CD4-positive, alpha-beta T cell treated with Interleukin-12 subunit alpha and Interleukin-12 subunit beta, for 1 hour (primary cell): ENCODE data around the gene LMLN.
"Not testable (repeated sequence)": the region's sequence is repeated elsewhere in the genome, so short reads cannot be mapped to it uniquely, and the experiment has no call there.

ENCODE experiments used
- DNase-seq: peaks from one replicate; pipeline ENCODE4 v3.0.0-alpha.2; 2020

LMLN gene, protein sequence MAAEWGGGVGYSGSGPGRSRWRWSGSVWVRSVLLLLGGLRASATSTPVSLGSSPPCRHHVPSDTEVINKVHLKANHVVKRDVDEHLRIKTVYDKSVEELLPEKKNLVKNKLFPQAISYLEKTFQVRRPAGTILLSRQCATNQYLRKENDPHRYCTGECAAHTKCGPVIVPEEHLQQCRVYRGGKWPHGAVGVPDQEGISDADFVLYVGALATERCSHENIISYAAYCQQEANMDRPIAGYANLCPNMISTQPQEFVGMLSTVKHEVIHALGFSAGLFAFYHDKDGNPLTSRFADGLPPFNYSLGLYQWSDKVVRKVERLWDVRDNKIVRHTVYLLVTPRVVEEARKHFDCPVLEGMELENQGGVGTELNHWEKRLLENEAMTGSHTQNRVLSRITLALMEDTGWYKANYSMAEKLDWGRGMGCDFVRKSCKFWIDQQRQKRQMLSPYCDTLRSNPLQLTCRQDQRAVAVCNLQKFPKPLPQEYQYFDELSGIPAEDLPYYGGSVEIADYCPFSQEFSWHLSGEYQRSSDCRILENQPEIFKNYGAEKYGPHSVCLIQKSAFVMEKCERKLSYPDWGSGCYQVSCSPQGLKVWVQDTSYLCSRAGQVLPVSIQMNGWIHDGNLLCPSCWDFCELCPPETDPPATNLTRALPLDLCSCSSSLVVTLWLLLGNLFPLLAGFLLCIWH

DNA sequence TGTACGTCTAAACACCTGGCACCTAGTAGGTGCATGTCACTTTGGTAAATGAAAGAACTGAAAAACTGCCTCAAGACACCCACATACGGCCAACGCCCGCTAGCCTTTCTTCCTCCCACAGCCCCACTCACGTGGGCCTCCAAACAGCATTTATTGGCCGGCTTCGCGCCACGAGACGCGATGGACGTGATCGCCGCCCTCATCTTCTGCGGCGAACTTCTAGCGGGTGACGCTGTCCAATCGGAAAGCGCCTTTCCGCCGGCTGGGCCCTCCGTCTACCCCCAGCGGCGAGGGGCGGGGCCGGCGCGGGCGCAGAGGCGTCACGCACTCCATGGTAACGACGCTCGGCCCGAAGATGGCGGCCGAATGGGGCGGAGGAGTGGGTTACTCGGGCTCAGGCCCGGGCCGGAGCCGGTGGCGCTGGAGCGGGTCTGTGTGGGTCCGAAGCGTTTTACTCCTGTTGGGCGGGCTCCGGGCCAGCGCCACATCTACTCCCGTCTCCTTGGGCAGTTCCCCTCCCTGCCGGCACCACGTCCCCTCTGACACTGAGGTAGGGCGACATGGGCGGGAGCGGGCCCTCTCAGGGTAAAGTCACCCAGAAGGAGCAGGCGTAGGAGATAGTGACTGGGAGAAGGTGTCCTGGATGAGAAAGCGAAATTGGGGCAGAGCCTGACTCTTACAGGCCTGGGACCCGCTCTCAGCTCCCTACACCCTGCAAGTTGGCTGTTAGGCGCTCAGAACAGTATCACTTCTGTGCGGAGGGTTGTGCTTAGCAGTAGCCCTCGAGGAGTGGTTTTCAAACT is at the start of gene LMLN:
LMLN (plus strand) TSS at position 327 of the 803 bp plus-strand sequence; CDS start at position 356, 29 bp downstream.
- DNase-seq: peak; percentile 96

DNA sequence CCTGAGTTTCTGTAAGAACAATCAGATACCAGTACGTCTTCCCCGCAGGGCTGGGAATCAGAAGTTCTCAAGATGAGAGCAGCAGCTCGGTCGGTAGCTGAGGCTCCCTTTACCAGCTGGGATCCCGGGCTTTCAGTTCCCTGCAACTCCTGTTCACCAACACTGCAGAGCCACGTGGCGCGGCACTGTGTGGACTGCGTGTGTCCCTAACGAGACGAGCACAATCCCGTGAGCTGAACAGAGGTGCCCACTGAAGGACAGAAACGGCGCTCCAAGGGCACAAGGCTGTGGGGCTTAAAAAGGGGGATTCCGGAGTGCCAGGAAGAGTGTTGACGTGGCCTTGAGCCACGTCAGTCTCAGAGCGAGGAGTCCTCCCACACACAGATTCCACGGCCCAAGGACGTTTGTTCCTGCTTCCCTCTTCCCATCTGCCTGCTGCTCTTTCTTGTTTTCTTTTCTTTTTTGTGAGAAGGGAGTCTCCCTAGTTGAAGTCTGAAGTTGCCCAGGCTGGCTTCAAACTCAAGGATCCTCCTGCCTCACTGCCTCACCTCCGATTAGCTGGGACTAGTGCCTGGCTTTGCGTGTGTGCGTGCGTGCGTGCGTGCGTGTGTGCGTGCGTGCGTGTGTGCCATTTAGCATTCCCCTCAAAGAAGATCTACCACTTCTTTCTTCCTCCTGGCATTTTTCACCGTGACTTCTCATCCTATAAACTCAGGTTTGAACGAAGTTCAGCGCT is 47.1 kb upstream of the LMLN start:
- peak; percentile 6 for DNase-seq

DNA sequence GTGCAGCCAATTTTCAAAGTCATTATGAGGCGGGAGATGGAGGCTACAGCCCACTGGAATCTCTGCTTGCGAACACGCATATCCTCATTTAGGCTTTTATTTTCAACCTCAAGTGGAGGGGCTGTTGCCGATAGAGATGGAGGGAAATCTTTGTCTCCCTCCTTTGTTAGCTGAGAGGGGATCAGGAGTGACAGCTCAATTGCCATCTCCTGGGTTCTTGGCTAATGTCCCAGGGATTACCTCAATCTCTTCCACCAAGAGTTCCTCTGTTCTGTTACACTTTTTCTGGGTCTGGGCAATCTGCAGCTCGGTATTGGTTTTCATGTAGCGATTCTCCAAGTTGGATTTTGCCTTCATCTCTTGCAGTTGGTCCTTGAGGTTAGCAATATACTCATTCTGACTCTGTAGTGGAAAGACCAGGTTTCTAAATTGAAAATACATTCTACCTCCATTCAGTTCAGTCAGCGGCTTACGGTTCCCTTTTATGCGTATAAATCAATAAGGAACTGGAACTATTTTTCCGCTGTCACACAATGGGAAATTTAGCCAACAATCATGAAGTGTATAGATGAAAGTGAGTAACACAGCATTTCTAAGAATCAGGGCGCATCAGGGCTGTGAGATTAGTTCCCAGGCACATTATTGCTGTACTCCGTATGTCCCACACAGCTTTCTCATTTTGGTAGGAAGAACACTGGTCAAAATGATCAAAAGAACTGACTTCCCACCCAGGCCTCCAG is 46.2 kb upstream of the LMLN start:
- no peak for DNase-seq

GRCh38 chr3:197921429-197922275 is 38.4 kb upstream of the LMLN start:
- not testable (repeated sequence) for DNase-seq

DNA sequence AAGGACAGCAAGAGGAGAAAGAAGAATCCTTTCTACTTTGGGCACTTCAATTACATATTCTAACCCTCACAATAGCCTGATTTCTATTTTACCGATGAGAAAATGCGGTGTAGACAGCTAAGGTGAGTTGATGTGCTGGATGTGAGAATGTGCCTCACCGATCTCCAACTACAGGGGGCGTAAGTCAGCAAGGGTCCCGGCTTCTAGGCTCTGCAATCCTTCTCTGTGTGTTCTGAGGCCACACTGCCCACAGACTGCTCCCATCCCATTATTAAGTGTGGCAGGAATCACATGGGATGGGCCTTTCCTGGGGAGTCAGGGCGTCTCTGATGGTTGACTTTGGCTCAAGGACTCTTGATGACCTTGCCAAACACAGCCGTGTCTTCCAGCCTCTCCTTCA is 33.6 kb upstream of the LMLN start:
- no peak for DNase-seq

GRCh38 chr3:197927578-197927977 is 32.4 kb upstream of the LMLN start:
- not testable (repeated sequence) for DNase-seq

DNA sequence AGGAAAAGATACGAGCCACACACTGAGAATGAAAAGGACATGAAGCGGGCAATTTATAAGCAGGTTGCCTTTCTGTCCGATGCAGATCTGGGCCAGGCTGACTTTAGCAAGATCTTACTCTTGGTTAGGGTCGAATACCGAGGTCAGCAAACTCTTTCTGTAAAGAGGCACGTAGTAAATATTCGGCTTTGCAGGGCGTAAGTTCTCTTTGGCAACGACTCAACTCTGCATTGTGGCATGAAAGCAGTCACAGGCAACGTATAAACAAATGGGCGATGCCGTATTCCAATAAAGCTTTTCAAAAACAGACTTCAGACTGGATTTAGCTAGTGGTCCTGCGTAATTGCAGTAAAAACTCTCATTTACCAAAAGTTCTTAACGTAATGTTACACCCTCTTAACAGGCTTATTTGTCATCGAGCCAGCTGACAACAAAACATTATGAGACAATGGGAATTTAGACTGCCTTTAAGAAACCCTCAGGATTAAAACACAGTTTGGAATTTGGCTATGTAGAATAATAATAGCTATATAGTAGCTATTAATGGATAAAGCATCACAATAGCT is 23.1 kb upstream of the LMLN start:
- DNase-seq: no peak

DNA sequence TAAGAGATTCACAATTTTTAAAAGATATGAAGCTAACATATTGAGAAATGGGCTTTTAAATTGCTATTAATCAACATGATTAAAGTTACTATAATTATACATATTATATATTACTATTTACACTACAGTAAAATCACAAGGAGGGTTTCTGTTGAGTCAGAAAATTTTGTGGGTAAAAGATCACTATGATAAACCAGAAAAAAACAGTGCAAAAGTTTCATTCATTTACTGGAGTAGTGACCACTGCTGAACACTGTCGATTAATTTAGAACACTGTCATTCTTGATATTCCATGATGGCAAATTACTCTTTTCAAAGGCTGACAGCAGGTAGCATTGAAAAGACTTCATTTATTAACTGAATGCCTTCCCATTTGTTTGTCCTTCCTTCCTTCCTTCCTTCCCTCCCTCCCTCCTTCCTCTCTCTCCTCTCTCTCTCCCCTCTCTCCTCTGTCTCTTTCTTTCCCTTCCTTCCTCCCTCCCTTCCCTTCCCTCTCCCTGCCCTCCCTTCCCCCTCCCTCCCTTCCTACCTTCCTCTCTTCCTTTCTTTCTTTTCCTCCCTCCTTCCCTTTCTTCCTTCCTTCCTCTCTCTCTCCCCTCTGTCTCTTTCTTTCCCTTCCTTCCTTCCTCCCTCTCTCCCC is 19.2 kb upstream of the LMLN start:
- DNase-seq: no peak

GRCh38 chr3:197942956-197943556 is 17.0 kb upstream of the LMLN start:
- peak; percentile 56 for DNase-seq

DNA sequence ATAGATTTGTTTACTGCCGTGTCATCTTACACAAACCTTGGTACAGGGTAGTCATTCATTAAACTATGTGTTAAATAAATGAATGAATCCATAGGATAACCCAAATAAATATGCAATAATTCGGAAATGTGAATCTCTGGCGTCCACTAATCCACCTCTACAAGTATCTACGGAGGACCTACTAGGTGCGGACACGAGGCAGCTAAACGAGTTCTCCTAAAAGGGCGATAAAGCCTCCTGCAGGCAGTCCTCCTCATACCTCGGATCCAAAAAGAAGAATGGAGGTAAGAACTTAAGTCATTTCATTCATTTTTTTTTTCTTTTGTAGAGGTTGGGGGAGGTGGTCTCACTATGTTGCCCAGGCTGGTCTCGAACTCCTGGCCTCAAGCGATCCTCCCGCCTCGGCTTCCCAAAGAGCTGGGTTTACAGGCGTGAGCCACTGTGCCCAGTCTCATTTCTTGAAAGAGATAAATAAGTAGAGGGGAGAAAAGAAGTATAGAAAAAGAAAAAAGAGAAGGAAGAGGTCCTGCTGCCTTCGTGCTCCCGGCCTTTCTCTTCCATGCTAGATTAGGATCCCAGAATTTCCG is 10.7 kb upstream of the LMLN start:
- DNase-seq: no peak

DNA sequence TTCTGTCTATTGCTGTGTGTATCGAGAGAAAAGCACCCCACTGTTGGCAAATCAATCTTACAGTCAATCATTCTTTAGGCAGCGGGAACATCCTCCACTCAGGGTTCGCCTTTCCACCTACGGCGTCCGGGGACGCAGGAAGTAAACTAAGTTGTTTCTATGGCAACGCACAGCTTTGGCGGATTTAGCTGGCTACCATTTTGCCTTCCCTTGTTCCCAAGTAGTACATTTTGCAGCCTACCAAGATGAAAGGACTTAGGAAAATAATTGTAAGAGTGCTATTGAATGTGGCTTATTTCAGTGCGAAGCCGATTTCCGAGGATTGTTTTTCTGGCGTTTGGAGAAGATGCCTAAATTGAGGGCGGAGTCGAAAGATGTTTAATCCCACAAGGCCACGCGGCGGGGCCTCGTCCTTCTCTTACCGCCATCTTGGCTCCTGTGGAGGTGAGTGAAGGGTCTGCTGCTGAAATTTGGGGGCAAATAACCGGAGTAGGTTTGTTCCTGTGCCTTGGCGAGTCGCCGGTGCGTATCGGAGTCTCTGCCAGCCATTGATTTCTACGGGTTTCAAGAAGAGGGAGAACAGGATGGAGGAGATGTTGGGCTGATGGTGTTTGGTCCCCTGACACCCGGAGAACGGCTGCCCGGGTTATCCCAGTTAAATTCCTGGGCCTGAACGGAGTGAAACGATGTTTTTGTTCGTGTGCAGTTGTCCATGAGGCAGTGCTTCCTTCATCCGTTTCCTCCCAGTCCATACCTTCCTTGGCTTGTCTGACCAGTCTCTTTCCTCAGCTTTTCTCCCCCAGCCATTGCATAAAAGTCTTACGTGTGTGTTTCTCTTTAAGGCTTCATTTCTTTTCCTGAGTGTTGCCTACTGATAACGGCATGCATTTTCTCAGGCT is 10.0 kb upstream of the LMLN start, which contains the start of gene RPL35A:
RPL35A (plus strand) TSS at position 413 of the 899 bp plus-strand sequence. CDS start 778 bp downstream, outside the sequence.
- peak; percentile 93 for DNase-seq

DNA sequence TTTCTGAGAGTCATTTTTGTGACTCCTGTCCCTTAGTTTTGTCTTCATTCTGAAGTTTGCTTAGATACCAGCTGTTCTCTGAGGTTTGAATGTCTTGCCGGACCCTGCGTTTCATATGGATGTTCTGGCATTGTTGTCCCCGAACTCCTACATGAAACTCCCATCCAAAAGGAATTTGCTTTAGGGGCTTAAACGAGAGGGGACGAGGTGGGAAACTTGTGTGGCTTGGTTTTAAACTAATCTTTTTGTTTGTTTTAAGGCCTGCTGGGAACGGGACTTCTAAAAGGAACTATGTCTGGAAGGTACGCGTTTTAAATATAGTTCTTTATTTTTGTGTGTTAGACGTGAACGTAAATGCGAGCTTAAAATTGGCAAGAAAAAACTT is 9.3 kb upstream of the LMLN start:
- DNase-seq: no peak

- no peak for DNase-seq
Observed at GRCh38 chr3:197951392-197951990, 8.5 kb upstream of the LMLN start.

GRCh38 chr3:197952440-197952839 is 7.6 kb upstream of the LMLN start:
- DNase-seq: no peak

GRCh38 chr3:197953325-197953724 is 6.7 kb upstream of the LMLN start:
- DNase-seq: no peak

DNA sequence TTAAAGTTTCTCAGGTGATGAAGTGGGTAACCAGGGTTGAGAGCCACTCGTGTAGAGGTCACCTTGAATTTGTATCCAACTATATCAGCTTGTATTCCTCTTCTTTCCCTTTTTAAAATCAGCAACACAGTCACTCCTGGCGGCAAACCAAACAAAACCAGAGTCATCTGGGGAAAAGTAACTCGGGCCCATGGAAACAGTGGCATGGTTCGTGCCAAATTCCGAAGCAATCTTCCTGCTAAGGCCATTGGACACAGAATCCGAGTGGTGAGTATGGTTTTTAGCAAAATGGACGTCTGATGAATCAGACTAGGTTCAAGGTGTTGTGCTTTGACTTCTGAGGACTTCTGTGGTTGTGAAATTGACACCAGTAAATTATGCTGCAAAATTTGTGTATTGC is 6.1 kb upstream of the LMLN start:
- no peak for DNase-seq

GRCh38 chr3:197955892-197956477 is 4.0 kb upstream of the LMLN start:
- no peak for DNase-seq
